Measurements from ENCODE around the gene TSPAN4. TPM values are rescaled to one million over a fixed set of nuclear protein-coding genes. Genes with fewer than 3 reads are reported as not detected.

TSPAN4 gene
- total and polyA plus RNA-seq, 10 of the 15 experiments (the other 5 are each of a cell fraction or from before 2014, with no cell fraction given) = 0.37 to 14.0 (median 8.5) TPM; not detected in 1

- TF ChIP-seq, protein P1, sequence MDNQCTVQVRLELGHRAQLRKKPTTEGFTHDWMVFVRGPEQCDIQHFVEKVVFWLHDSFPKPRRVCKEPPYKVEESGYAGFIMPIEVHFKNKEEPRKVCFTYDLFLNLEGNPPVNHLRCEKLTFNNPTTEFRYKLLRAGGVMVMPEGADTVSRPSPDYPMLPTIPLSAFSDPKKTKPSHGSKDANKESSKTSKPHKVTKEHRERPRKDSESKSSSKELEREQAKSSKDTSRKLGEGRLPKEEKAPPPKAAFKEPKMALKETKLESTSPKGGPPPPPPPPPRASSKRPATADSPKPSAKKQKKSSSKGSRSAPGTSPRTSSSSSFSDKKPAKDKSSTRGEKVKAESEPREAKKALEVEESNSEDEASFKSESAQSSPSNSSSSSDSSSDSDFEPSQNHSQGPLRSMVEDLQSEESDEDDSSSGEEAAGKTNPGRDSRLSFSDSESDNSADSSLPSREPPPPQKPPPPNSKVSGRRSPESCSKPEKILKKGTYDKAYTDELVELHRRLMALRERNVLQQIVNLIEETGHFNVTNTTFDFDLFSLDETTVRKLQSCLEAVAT (IDR thresholded peaks at IDR 0.05) = peak; percentile 48; the same call in 1 of the 2 replicates
- TF ChIP-seq ATF3 (IDR thresholded peaks at IDR 0.05; ENCODE audit: borderline replicate concordance, extremely low read depth, low read depth, low read length) (no peak), BACH1 (IDR thresholded peaks at IDR 0.05; ENCODE audit: borderline replicate concordance) (no peak), JUND (IDR thresholded peaks at IDR 0.05; ENCODE audit: low read depth, low read length) (no peak), SIN3A (IDR thresholded peaks at IDR 0.05; ENCODE audit: low read depth, low read length) (no peak; the same call in 1 of the 2 replicates), KDM1A (IDR thresholded peaks at IDR 0.05; ENCODE audit: borderline replicate concordance) (no peak), BHLHE40 (IDR thresholded peaks at IDR 0.05; ENCODE audit: borderline replicate concordance in 1 of 2, low read depth in 2 of 2, low read length in 1 of 2) (peak; percentile 16 to 64; a peak in 1 of 4 replicates), ZNF217 (IDR thresholded peaks at IDR 0.05) (no peak), ZBED1 (IDR thresholded peaks at IDR 0.05; ENCODE audit: borderline replicate concordance) (no peak), MTA3 (IDR thresholded peaks at IDR 0.05; ENCODE audit: borderline replicate concordance, low read length) (no peak), PAX5 (IDR thresholded peaks at IDR 0.05; ENCODE audit: borderline replicate concordance, low read depth, low read length) (no peak; the same call in 1 of the 2 replicates), SP1 (IDR thresholded peaks at IDR 0.05; ENCODE audit: low read depth, low read length) (no peak), NR2F1 (conservative IDR thresholded peaks at IDR 0.05) (0 out of 2 replicates have a peak, but pooled peaks have one; percentile 27), EZH2 (IDR thresholded peaks at IDR 0.05; ENCODE audit: borderline replicate concordance, control insufficient read depth, low read depth, low read length) (no peak), POLR2AphosphoS5 (IDR thresholded peaks at IDR 0.05; ENCODE audit: low read length) (no peak), MTA2 (IDR thresholded peaks at IDR 0.05; ENCODE audit: low read depth) (no peak), FOXK2 (IDR thresholded peaks at IDR 0.05) (no peak), CBFB (IDR thresholded peaks at IDR 0.05; ENCODE audit: low read depth) (0 out of 2 replicates have a peak, but pooled peaks have one; percentile 34), CHD2 (IDR thresholded peaks at IDR 0.05; ENCODE audit: borderline replicate concordance, low read depth, low read length) (no peak), SMARCA5 (IDR thresholded peaks at IDR 0.05) (0 out of 2 replicates have a peak, but pooled peaks have one; percentile 71), GABPA (IDR thresholded peaks at IDR 0.05; ENCODE audit: low read depth) (no peak), NBN (IDR thresholded peaks at IDR 0.05) (0 out of 2 replicates have a peak, but pooled peaks have one; percentile 15), CTCF (IDR thresholded peaks at IDR 0.05 in 2 of 3, conservative IDR thresholded peaks at IDR 0.05 in 1 of 3; ENCODE audit: control insufficient read depth in 2 of 3, extremely low read depth in 1 of 3, insufficient read depth in 1 of 3, low read depth in 3 of 3, low read length in 3 of 3) (peak; percentile 11 to 45 (median 19); a peak in 4 of 6 replicates)
- TF ChIP-seq, protein P2, sequence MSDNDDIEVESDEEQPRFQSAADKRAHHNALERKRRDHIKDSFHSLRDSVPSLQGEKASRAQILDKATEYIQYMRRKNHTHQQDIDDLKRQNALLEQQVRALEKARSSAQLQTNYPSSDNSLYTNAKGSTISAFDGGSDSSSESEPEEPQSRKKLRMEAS (IDR thresholded peaks at IDR 0.05; ENCODE audit: low read depth, low read length) = no peak
- TF ChIP-seq, protein P3, sequence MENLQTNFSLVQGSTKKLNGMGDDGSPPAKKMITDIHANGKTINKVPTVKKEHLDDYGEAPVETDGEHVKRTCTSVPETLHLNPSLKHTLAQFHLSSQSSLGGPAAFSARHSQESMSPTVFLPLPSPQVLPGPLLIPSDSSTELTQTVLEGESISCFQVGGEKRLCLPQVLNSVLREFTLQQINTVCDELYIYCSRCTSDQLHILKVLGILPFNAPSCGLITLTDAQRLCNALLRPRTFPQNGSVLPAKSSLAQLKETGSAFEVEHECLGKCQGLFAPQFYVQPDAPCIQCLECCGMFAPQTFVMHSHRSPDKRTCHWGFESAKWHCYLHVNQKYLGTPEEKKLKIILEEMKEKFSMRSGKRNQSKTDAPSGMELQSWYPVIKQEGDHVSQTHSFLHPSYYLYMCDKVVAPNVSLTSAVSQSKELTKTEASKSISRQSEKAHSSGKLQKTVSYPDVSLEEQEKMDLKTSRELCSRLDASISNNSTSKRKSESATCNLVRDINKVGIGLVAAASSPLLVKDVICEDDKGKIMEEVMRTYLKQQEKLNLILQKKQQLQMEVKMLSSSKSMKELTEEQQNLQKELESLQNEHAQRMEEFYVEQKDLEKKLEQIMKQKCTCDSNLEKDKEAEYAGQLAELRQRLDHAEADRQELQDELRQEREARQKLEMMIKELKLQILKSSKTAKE (IDR thresholded peaks at IDR 0.05; ENCODE audit: low read depth, poor library complexity, severe bottlenecking) = no peak
Observed at GRCh38 chr11:808427-809286, 34.0 kb upstream of the TSPAN4 start (continued).
